HG03066 (cell line): ENCODE measurements around the gene TBX6.

ENCODE experiments used
- ATAC-seq: cut with Tn5 transposase; IDR thresholded peaks from one replicate; pipeline ENCODE4 v1.9.1; 2021; ENCODE audit warnings: low read depth; ENCODE audit not compliant: unreplicated experiment

The TBX6 gene

GRCh38 chr16:30066761-30067583 lies 24.8 kb downstream of the TBX6 start:
- no peak for ATAC-seq

DNA sequence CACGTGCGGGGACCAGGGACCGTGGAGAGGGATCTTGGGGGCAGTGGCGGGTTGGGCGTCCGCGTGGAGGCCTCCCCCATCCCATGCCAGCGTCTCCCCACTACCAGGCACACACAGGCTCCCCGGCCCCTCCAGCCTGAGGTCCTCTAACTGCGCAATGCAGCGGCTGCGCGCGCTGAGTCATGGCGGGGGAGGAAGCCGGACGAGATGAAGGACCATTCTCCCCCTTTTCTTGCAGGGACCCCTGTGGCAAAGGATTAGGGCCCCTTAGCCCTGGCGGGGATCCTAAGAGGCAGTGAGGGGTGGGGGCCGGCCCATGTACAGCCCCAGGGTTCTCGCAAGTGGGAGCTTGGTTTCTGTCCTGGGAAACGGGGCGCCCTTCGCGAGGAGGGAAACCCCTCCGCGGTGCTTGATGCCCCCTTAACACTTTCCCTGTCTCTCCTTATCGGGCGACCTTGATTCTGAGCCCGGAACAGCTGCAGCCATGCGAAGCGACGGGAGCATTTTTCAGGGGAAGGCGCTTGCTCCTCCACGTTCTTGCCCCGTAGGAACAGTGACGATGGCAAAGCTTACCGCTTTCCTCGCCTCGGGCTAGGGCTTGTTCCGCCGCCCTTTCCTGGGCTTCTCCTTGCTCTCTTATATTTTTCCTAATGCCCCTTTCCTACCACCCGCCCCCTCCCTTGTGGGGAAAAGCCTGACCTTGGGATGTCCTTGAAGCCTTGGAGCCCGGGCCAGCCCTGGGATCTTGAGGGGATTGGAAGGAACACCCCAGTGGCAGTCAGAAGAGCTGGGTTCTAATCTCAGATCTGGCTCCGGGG lies 25.6 kb downstream of the TBX6 start:
- no peak for ATAC-seq

GRCh38 chr16:30065102-30065942 lies 26.4 kb downstream of the TBX6 start, which contains the start of gene ALDOA:
TSS of gene ALDOA (plus strand) at chr16:30065760. CDS start at chr16:30066898, 1,138 bp downstream.
- peak; percentile 72 for ATAC-seq

DNA sequence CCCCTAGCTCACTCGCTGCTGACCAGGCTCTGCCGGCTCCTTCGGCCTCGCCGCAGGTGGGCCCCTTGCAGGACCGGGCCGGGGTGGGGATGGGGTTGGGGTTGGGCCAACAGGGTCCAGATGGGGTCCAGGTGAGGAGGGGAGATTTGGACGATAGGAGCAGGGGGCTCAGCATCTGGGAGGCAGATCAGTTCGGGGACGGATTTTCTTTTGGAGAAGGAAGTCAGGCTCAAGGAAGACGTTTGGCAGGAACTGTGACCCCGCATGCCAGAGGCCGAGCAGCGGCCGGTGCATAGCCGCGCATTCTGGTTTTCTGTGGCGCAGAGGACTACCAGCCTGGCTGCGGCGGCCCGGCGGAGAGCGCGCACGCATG lies 27.0 kb downstream of the TBX6 start:
- ATAC-seq: no peak

GRCh38 chr16:30063893-30064728 lies 27.6 kb downstream of the TBX6 start:
- no peak for ATAC-seq

DNA sequence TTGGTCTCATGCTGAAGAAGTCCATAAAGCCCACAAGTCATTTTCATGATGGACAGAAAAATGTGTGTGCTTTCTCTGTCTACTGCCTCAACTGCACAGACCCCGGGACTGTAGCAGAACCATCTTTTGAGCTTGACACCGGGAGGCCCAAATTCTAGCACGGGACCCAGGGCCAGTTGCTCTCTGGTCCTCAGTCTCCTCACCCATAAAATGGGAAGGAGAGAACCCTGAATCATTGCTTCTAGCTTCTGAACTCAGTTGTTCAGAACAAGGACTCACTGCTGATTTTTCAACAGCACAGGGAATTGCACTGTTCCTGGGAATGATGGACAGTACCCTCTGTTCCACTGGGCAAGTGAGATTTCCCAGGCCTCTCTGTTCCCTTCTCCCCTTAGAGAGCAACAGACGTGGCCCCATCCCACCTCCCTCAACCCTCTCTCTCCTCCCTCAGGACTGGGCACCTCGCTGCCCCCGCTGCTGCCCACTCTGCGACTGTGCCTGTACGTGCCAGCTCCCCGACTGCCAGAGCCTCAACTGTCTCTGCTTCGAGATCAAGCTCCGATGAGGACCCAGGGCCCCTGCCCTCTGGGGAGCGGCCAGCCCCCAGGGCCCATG lies 28.3 kb downstream of the TBX6 start:
- ATAC-seq: no peak

- no peak for ATAC-seq
These were observed 30.7 kb downstream of the TBX6 start for GRCh38 chr16:30060836-30061554.

DNA sequence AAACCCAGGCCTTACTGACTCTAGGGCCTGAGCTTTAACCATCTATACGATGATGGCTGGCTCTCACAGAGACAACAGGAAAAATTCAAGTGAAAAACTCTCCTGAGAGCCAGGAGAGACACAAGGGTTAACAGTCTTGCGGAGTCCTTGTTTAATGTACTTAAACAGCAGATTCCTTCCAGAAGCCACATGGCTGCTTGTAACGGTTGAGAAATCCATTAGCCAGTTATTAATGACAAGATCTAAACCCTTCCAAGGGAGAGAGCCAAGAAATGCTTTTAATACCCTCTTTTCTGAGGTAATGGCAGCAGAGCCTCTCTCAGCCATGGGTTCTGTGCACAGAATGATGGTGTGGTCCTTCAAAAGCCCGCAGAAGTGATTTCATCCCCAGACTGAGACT lies 31.4 kb downstream of the TBX6 start:
- ATAC-seq: no peak

- no peak for ATAC-seq
These were observed 36.7 kb downstream of the TBX6 start for GRCh38 chr16:30054959-30055553.

DNA sequence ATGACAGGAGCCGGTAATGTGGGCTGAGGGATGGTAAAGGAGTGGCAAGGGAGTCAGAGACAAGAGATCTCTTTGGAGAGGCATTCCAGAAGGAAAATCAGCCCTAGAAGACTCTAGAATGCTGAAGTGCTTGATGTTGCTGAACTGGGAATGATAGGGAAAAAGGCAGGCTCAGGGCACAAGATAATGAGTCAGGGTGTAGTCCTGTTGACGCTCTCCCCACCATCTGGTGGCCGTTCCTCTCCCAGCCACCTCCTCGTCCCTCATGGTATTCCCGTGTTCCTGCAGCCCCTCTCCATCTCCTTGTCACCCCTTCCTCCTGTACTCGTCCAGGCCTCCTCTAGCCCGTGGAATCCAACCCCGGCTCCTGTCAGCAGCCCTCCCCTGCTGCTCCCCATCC lies 37.3 kb downstream of the TBX6 start:
- ATAC-seq: no peak

- ATAC-seq: no peak
These were observed 38.2 kb downstream of the TBX6 start for GRCh38 chr16:30053376-30054015.

- peak; percentile 65 for ATAC-seq
These were observed 38.9 kb downstream of the TBX6 start for GRCh38 chr16:30052671-30053372.

DNA sequence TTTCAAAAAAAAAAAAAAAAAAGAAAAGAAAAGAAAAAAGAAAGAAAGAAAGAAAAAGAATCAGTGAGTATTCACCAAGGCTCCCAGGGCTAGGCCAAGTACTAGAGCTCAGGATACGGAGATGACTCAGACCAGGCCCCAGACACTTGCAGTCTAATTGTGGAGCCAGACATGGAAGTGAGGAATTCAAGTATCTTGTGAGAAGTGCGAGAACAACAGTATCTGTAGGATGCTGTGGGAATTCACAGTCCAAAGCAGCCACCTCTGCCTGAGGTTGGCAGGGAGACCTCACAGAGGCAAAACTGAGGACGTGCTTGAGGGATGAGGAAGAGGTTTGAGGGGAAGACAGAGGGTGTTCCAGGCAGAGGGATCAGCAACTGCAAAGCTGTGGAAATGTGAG lies 40.2 kb downstream of the TBX6 start:
- ATAC-seq: no peak

DNA sequence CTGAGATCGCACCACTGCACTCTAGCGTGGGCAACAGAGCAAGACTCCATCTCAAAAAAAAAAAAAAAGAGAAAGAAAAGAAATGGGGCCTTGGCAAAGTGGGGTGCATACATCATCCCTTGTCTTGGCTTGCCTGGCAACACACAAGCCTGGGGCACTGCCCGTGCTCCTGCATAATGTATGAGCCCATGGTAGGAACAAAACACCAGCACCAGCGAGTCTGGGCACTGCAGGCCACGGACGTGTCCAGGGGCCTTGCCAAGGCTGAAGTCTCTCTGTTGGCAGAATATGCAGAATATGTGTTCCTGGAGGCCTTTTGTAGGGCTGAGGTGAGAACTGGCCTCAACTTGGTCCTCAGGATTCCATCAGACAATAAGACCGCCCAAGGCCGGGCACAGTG lies 41.9 kb downstream of the TBX6 start:
- ATAC-seq: no peak

DNA sequence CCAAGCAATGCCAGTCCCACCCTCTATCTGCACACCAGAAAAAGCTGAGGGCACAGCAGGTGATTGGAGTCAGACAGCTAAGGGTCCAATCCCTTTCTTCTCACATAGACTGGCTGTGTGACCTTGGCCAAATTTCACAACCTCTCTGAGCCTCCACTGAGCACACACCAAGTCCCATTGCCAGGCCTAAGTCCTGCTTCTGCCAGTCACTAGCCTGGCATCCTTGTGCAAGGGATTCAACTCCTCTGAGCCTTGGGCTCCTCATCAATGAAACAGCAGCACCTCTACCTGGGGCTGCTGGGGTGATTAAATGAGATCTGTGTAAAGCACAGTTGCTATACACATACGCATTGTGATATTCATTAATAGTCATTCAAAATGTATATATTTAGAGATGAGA lies 45.1 kb downstream of the TBX6 start:
- no peak for ATAC-seq

DNA sequence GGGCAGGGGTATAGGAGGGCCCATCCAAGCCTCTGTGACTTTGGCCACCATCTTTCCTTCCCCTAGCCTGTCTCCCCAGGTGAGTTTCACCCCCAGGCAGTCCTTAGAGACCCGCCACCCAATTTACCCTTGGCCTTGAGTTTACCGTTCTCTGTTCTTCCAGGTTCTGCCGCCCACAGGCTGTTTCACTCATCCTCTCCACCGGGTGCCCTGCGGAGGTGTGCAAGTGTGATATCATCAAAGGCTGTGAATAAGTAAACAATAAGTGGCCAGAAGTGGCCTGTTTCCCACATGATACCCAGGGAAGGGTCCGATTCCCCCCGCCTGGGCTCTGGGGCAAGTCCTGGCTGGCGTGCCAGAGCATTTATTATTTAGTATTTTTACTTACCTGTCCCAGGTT lies 45.5 kb downstream of the TBX6 start:
- no peak for ATAC-seq

DNA sequence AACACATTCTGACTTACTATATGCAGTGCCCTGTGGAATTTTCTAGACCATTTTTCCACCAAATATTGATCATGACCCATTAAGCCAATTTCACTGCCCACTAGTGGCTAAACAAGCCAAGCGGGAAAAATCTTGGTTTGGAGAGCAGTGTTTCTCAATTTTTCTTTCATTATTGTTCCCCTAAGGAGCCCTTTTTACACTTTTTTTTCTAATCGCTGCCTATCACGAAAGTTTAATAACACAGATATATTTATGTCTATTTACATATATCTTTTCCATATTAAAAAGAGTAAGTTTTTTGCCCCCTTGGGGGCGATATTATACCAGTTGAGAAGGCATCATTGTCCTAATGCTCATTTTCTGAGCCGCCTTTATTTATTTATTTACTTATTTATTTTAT lies 49.9 kb downstream of the TBX6 start:
- ATAC-seq: no peak
